ACC112 (cell line): Measurements from ENCODE around the gene DNTT.

Experiments used
- H2AFZ ChIP-seq: fragments of 200-600 bp; sonication (generic); one replicate; pipeline ENCODE4 v1.6.0; 2017; ENCODE audit warnings: antibody characterized with exemption, low read length; ENCODE audit not compliant: unreplicated experiment
- H3K27ac ChIP-seq: fragments of 200-600 bp; sonication (generic); 2 replicates; pipeline ENCODE4 v1.5.1; 2014; ENCODE audit warnings: low read depth, mild to moderate bottlenecking, antibody characterized with exemption, low read length, moderate library complexity
- H3K27me3 ChIP-seq: fragments of 200-600 bp; sonication (generic); 2 replicates; pipeline ENCODE4 v1.6.1; 2014; ENCODE audit warnings: mild to moderate bottlenecking, antibody characterized with exemption, low read length, moderate library complexity, mixed read lengths; ENCODE audit not compliant: insufficient read depth
- H3K36me3 ChIP-seq: fragments of 200-600 bp; sonication (generic); 2 replicates; pipeline ENCODE4 v1.6.1; 2016; ENCODE audit warnings: mild to moderate bottlenecking, antibody characterized with exemption, low read length, moderate library complexity, mixed read lengths; ENCODE audit not compliant: insufficient read depth
- H3K4me1 ChIP-seq: fragments of 200-600 bp; sonication (generic); one replicate; pipeline ENCODE4 v1.6.1; 2016; ENCODE audit warnings: low read length, mixed read lengths; ENCODE audit not compliant: insufficient read depth, unreplicated experiment, control insufficient read depth
- H3K4me3 ChIP-seq: fragments of 200-600 bp; sonication (generic); 2 replicates; pipeline ENCODE4 v1.5.1; 2014; ENCODE audit warnings: mild to moderate bottlenecking, low read depth, low read length
- H3K79me2 ChIP-seq: fragments of 200-600 bp; sonication (generic); one replicate; pipeline ENCODE4 v1.6.0; 2016; ENCODE audit warnings: low read length; ENCODE audit not compliant: control insufficient read depth, unreplicated experiment, insufficient read depth

Gene DNTT

DNA sequence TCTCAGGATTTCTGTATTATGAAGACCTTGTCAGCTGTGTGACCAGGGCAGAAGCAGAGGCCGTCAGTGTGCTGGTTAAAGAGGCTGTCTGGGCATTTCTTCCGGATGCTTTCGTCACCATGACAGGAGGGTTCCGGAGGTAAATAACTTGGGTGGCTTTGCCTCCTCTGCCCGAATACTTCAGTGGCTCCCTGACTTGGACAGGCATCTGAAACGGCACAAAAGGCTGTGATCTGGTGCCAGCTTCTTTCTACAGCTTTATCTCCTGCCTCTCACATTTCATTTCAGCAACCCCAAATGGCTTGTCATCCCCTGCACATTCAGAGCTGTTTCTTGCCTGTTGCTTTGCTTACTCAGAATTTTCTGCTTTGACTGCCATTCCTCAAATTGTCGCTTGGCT lies 23.2 kb downstream of the DNTT start:
- Histone ChIP-seq H3K4me1 (no peaks in the 10 kb centered on the region), H3K27me3 (peaks cover 98% of the 10 kb centered on the region), H2AFZ (no peak overlapping the region), H3K36me3 (no peaks in the 10 kb centered on the region), H3K4me3 (no peak overlapping the region), H3K27ac (no peak overlapping the region), H3K79me2 (no peaks in the 10 kb centered on the region)

- Histone ChIP-seq H2AFZ (no peak overlapping the region), H3K4me1 (no peaks in the 10 kb centered on the region), H3K27me3 (peaks cover 89% of the 10 kb centered on the region), H3K36me3 (no peaks in the 10 kb centered on the region), H3K27ac (no peak overlapping the region), H3K79me2 (no peaks in the 10 kb centered on the region), H3K4me3 (no peak overlapping the region)
Measured at GRCh38 chr10:96333101-96333500, 28.9 kb downstream of the DNTT start.

- Histone ChIP-seq H3K27me3 (peaks cover 82% of the 10 kb centered on the region), H3K79me2 (no peaks in the 10 kb centered on the region), H3K27ac (no peak overlapping the region), H3K4me3 (no peak overlapping the region), H3K36me3 (no peaks in the 10 kb centered on the region), H2AFZ (no peak overlapping the region), H3K4me1 (no peaks in the 10 kb centered on the region)
Measured at GRCh38 chr10:96334616-96335526, 30.6 kb downstream of the DNTT start.

GRCh38 chr10:96337106-96337505 lies 32.9 kb downstream of the DNTT start:
- Histone ChIP-seq H3K4me1 (no peaks in the 10 kb centered on the region), H3K27me3 (peaks cover 61% of the 10 kb centered on the region), H3K36me3 (no peaks in the 10 kb centered on the region), H3K27ac (no peak overlapping the region), H3K79me2 (no peaks in the 10 kb centered on the region), H3K4me3 (no peak overlapping the region), H2AFZ (no peak overlapping the region)

GRCh38 chr10:96338279-96338925 lies 34.2 kb downstream of the DNTT start:
- Histone ChIP-seq H3K36me3 (no peaks in the 10 kb centered on the region), H3K27me3 (peaks cover 54% of the 10 kb centered on the region), H2AFZ (no peak overlapping the region), H3K27ac (no peak overlapping the region), H3K79me2 (no peaks in the 10 kb centered on the region), H3K4me1 (no peaks in the 10 kb centered on the region), H3K4me3 (no peak overlapping the region)

DNA sequence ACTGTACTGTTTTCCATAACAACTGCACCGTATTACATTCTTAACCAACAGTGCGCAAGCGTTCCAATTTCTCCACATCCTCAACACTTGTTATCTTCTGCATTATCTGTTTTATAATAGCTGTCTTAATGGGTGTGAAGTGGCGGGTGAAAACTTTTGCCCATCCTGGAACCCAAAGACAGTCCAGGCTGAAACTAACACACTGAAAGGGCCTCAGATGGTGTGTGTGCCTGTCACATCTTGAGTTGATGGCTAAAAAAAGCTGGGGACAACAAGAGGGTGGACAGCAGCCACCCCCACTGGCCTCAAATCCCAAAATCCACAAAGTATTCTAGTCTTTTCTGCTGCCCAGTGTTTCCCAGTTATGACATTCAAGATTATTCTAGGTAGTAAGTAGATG lies 35.1 kb downstream of the DNTT start:
- Histone ChIP-seq H3K36me3 (no peaks in the 10 kb centered on the region), H3K4me1 (no peaks in the 10 kb centered on the region), H3K27me3 (peaks cover 52% of the 10 kb centered on the region), H3K27ac (no peak overlapping the region), H3K79me2 (no peaks in the 10 kb centered on the region), H2AFZ (no peak overlapping the region), H3K4me3 (no peak overlapping the region)

DNA sequence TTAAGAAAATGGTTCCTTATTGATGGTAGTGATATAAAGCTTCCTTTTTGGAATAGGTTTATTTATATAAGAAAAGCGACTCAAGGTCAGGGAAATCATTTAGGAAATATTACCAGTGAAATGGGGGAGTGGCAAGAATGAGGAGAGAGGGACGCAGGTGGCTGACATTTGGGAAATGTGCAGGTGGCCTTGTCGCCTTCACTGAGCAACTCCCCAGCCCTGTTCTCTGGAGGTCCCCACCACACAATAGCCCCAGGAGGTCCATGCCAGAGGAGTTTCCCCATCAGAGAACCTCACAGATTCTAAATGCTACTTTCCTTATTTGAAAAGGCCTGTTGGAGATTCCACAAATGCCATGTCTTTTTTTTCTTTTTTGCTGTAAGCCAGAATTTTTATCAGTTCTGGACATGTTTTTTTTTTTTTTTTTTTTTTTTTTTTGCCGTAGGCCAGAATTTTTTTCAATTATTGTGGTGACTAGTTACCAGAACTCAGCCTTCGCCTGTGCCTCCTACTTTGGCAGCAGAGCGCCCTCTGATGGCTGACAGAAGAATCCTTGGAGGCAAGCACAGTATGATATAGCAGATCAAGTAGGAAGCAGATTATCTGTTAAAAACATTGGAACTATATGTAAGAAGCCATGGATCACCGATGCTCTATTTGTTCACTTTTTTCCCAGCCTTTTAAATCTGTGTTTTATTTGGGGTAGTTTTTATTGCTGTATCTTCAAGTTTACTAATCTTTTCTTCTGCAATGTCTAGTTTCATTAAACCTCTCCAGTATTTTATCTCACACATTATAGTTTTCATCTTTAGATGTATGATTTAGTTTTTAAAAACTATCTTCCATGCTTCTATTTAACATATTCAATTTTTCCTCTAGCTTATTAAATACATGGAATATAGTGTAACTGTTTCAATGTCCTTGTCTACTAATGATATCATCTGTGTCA lies 36.0 kb downstream of the DNTT start:
- H2AFZ ChIP-seq, result no peak overlapping the region
- no peaks in the 10 kb centered on the region for H3K79me2 ChIP-seq
- no peak overlapping the region for H3K4me3 ChIP-seq
- H3K27ac ChIP-seq, result no peak overlapping the region
- no peaks in the 10 kb centered on the region for H3K36me3 ChIP-seq
- H3K27me3 ChIP-seq, result peaks cover 46% of the 10 kb centered on the region
- H3K4me1 ChIP-seq, result no peaks in the 10 kb centered on the region

DNA sequence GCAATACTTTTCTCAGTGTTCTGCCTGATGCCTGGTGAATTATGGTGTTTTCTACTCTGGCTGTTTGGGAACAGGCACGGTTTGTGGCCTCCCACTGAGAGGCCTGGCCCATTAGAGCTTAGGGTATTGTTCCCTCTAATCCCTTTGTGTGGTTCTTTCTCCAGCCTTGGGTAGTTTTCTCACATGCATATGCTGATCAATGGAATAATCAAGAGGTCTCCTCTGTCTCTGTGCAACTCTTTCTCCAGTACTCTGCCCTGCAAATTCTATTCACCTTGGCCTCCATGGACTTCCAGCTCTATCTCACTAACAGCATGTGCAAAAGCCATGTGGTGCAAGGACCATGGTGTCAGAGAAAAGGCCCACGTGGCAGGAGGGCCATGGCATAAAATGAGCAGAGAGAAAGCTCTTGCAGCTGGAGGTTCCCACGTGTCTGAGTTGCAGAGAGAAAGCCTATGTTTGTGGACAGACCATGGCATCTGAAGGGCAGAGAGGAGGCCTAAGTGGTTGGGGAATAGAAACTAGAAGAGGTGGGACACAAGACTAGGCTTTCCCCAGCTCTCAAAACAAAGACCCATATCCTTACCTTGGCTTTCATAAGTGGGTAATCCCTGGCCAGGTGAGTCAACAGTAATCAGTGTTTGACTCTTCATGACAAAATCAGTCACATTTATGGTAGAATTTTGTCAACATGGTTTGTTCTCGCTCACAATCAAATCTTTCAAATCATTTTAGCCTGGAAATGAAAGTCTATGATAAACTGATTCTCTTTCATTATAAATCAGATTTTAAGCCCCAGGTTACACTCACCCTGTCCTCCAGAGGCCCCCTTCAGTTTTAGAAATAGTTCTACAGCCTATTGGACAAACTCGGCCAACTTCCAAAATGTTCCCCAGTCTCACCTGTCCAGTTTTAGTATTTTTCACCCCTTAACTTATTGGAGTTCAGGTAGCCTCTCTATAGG lies 37.3 kb downstream of the DNTT start:
- Histone ChIP-seq H3K4me3 (no peak overlapping the region), H3K36me3 (no peaks in the 10 kb centered on the region), H3K27ac (no peak overlapping the region), H3K79me2 (no peaks in the 10 kb centered on the region), H2AFZ (no peak overlapping the region), H3K27me3 (peaks cover 47% of the 10 kb centered on the region), H3K4me1 (no peaks in the 10 kb centered on the region)

GRCh38 chr10:96342402-96342801 lies 38.2 kb downstream of the DNTT start:
- peaks cover 44% of the 10 kb centered on the region for H3K27me3 ChIP-seq
- no peak overlapping the region for H3K27ac ChIP-seq
- no peak overlapping the region for H3K4me3 ChIP-seq
- H3K4me1 ChIP-seq, result no peaks in the 10 kb centered on the region
- no peaks in the 10 kb centered on the region for H3K36me3 ChIP-seq
- H2AFZ ChIP-seq, result no peak overlapping the region
- no peaks in the 10 kb centered on the region for H3K79me2 ChIP-seq
